Adipocyte (in vitro differentiated cells): ENCODE results near the gene POMT2.
A peak's percentile ranks its signal among the peaks of the same experiment; 100 is the strongest.
"Not testable (repeated sequence)": the region's sequence is repeated elsewhere in the genome, so short reads cannot be mapped to it uniquely, and the experiment has no call there.

Experiments
- DNase-seq: peaks from one replicate; pipeline ENCODE4 v3.0.0-alpha.2; 2015; ENCODE audit warnings: low read depth
- H3K27me3 ChIP-seq: replicated peaks from 2 replicates; pipeline ENCODE4 v1.7.0; 2013; ENCODE audit warnings: mild to moderate bottlenecking, low read length, moderate library complexity; ENCODE audit not compliant: control insufficient read depth, insufficient read depth
- H3K36me3 ChIP-seq: 2 replicates; pipeline ENCODE4 v1.7.0; 2013; ENCODE audit warnings: low read length, mild to moderate bottlenecking, moderate library complexity; ENCODE audit not compliant: control insufficient read depth, insufficient read depth, severe bottlenecking
- H3K4me1 ChIP-seq: 2 replicates; pipeline ENCODE4 v1.7.0; 2013; ENCODE audit warnings: mild to moderate bottlenecking, low read length, moderate library complexity; ENCODE audit not compliant: control insufficient read depth, insufficient read depth
- H3K4me3 ChIP-seq: 2 replicates; pipeline ENCODE4 v1.7.0; 2013; ENCODE audit warnings: mild to moderate bottlenecking, low read length, moderate library complexity
- H3K9ac ChIP-seq: 2 replicates; pipeline ENCODE4 v1.7.0; 2013; ENCODE audit warnings: mild to moderate bottlenecking, low read length, moderate library complexity
- H3K9me3 ChIP-seq: 2 replicates; pipeline ENCODE4 v1.7.0; 2013; ENCODE audit warnings: mild to moderate bottlenecking, low read length, moderate library complexity; ENCODE audit not compliant: control insufficient read depth

The POMT2 gene

GRCh38 chr14:77342726-77343397, 22.2 kb upstream of the POMT2 start:
- Histone ChIP-seq H3K9me3 (no peaks in the 10 kb centered on the region), H3K27me3 (no peaks in the 10 kb centered on the region), H3K4me3 (no peak overlapping the region), H3K36me3 (peaks cover 24% of the 10 kb centered on the region), H3K9ac (no peak overlapping the region), H3K4me1 (peaks cover 10% of the 10 kb centered on the region)
- no peak for DNase-seq

GRCh38 chr14:77340389-77340788, 19.7 kb upstream of the POMT2 start:
- Histone ChIP-seq H3K9ac (no peak overlapping the region), H3K9me3 (no peaks in the 10 kb centered on the region), H3K4me3 (no peak overlapping the region), H3K36me3 (peaks cover 24% of the 10 kb centered on the region), H3K27me3 (no peaks in the 10 kb centered on the region), H3K4me1 (peaks cover 10% of the 10 kb centered on the region)
- DNase-seq: no peak

- peaks cover 24% of the 10 kb centered on the region for H3K36me3 ChIP-seq
- H3K27me3 ChIP-seq: no peaks in the 10 kb centered on the region
- H3K9me3 ChIP-seq: no peaks in the 10 kb centered on the region
- peak; percentile 63 for DNase-seq
- peak overlapping the region; percentile 28 for H3K9ac ChIP-seq
- H3K4me3 ChIP-seq: no peak overlapping the region
- H3K4me1 ChIP-seq: peaks cover 13% of the 10 kb centered on the region
These were observed 18.7 kb upstream of the POMT2 start for GRCh38 chr14:77339407-77339806.

- Histone ChIP-seq H3K36me3 (peaks cover 22% of the 10 kb centered on the region), H3K27me3 (no peaks in the 10 kb centered on the region), H3K9ac (no peak overlapping the region), H3K4me1 (peaks cover 13% of the 10 kb centered on the region), H3K9me3 (no peaks in the 10 kb centered on the region), H3K4me3 (no peak overlapping the region)
- DNase-seq: no peak
These were observed 17.6 kb upstream of the POMT2 start for GRCh38 chr14:77338302-77338701.

- DNase-seq: no peak
- Histone ChIP-seq H3K9me3 (no peaks in the 10 kb centered on the region), H3K4me1 (peaks cover 13% of the 10 kb centered on the region), H3K36me3 (peaks cover 18% of the 10 kb centered on the region), H3K27me3 (no peaks in the 10 kb centered on the region), H3K4me3 (no peak overlapping the region), H3K9ac (no peak overlapping the region)
These were observed 17.2 kb upstream of the POMT2 start for GRCh38 chr14:77337880-77338279.

- not testable (repeated sequence) for H3K27me3 ChIP-seq, DNase-seq, H3K9me3 ChIP-seq, H3K9ac ChIP-seq, H3K4me3 ChIP-seq
- Histone ChIP-seq H3K36me3 (peaks cover 12% of the 10 kb centered on the region), H3K4me1 (peaks cover 13% of the 10 kb centered on the region)
These were observed 16.6 kb upstream of the POMT2 start for GRCh38 chr14:77337255-77337654.

GRCh38 chr14:77335576-77335975, 14.9 kb upstream of the POMT2 start:
- DNase-seq: no peak
- Histone ChIP-seq H3K36me3 (no peaks in the 10 kb centered on the region), H3K4me3 (no peak overlapping the region), H3K27me3 (no peaks in the 10 kb centered on the region), H3K9ac (no peak overlapping the region), H3K9me3 (no peaks in the 10 kb centered on the region), H3K4me1 (peaks cover 13% of the 10 kb centered on the region)

- Histone ChIP-seq H3K4me3 (no peak overlapping the region), H3K36me3 (no peaks in the 10 kb centered on the region), H3K9me3 (no peaks in the 10 kb centered on the region), H3K9ac (no peak overlapping the region), H3K27me3 (no peaks in the 10 kb centered on the region), H3K4me1 (peaks cover 3% of the 10 kb centered on the region)
- no peak for DNase-seq
These were observed 9.2 kb upstream of the POMT2 start for GRCh38 chr14:77329872-77330271.

- H3K36me3 ChIP-seq: no peaks in the 10 kb centered on the region
- H3K9me3 ChIP-seq: no peaks in the 10 kb centered on the region
- no peak for DNase-seq
- H3K4me3 ChIP-seq: no peak overlapping the region
- no peak overlapping the region for H3K9ac ChIP-seq
- peaks cover 4% of the 10 kb centered on the region for H3K4me1 ChIP-seq
- no peaks in the 10 kb centered on the region for H3K27me3 ChIP-seq
These were observed 6.4 kb upstream of the POMT2 start for GRCh38 chr14:77327111-77327510.

- Histone ChIP-seq H3K4me1 (peaks cover 8% of the 10 kb centered on the region), H3K36me3 (no peaks in the 10 kb centered on the region), H3K9me3 (no peaks in the 10 kb centered on the region), H3K27me3 (no peaks in the 10 kb centered on the region), H3K4me3 (no peak overlapping the region), H3K9ac (no peak overlapping the region)
- DNase-seq: no peak
These were observed 5.0 kb upstream of the POMT2 start for GRCh38 chr14:77325746-77326094.

GRCh38 chr14:77324816-77325745, 4.4 kb upstream of the POMT2 start:
- Histone ChIP-seq H3K4me3 (no peak overlapping the region), H3K4me1 (peaks cover 8% of the 10 kb centered on the region), H3K36me3 (no peaks in the 10 kb centered on the region), H3K9me3 (no peaks in the 10 kb centered on the region), H3K9ac (no peak overlapping the region), H3K27me3 (no peaks in the 10 kb centered on the region)
- DNase-seq: no peak
